Duodenal mucosa (tissue), 2 donors: ENCODE measurements around the gene C2CD2L.

Experiments used
- H3K27ac ChIP-seq: one replicate; pipeline ENCODE4 v1.7.0; 2013; ENCODE audit warnings: low read depth, low read length
- H3K27me3 ChIP-seq, 2 donors: one replicate each; pipeline ENCODE4 v1.7.0; 2013; ENCODE audit warnings: low read length in 2 of 2, control low read depth in 1 of 2; ENCODE audit not compliant: insufficient read depth in 2 of 2, control insufficient read depth in 1 of 2
- H3K36me3 ChIP-seq, 2 donors: one replicate each; pipeline ENCODE4 v1.7.0; 2013; ENCODE audit warnings: low read length in 2 of 2, control low read depth in 1 of 2; ENCODE audit not compliant: insufficient read depth in 2 of 2, control insufficient read depth in 1 of 2
- H3K4me1 ChIP-seq, 2 donors: one replicate each; pipeline ENCODE4 v1.7.0; 2013; ENCODE audit warnings: low read length in 2 of 2, control low read depth in 1 of 2; ENCODE audit not compliant: insufficient read depth in 2 of 2, control insufficient read depth in 1 of 2
- H3K4me3 ChIP-seq, 2 donors: one replicate each; pipeline ENCODE4 v1.7.0; 2013; ENCODE audit warnings: low read length in 2 of 2, low read depth in 1 of 2
- H3K9ac ChIP-seq, 2 donors: one replicate each; pipeline ENCODE4 v1.7.0; 2013; ENCODE audit warnings: low read length in 2 of 2, low read depth in 1 of 2
- H3K9me3 ChIP-seq, 2 donors: one replicate each; pipeline ENCODE4 v1.7.0; 2013; ENCODE audit warnings: low read length in 2 of 2, control low read depth in 1 of 2; ENCODE audit not compliant: control insufficient read depth in 1 of 2

Gene C2CD2L

DNA sequence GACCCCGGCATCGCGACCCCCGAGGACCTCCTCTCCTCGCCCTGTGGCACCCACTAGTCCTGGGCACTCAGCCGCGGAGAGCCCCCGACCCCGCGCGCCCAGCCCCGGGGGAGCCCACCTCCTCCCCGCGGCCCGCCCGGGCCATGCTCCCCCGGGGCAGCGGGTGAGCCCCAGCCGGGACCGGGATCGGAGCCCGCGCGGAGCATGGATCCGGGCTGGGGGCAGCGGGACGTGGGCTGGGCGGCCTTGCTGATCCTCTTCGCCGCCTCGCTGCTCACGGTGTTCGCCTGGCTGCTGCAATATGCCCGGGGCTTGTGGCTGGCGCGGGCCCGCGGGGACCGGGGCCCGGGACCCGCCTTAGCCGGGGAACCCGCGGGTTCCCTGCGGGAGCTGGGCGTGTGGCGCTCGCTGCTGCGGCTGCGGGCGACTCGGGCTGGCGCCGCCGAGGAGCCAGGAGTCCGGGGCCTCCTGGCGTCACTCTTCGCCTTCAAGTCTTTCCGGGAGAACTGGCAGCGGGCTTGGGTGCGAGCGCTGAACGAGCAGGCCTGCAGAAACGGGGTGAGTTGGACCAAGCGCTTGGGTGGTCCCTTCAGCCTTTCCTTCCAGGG lies 498 bp downstream of the C2CD2L start:
- H3K4me3 ChIP-seq = peak overlapping the region; percentile 75 to 94
- H3K4me1 ChIP-seq = peaks cover 23 to 45% of the 10 kb centered on the region in 2 donors
- H3K9me3 ChIP-seq = no peaks in the 10 kb centered on the region
- H3K9ac ChIP-seq = peak overlapping the region; percentile 69 to 88
- H3K27ac ChIP-seq = peak overlapping the region; percentile 48
- H3K36me3 ChIP-seq = peaks cover 21 to 25% of the 10 kb centered on the region in 2 donors
- no peaks in the 10 kb centered on the region for H3K27me3 ChIP-seq

GRCh38 chr11:119108146-119108856 lies 1.2 kb downstream of the C2CD2L start:
- peaks cover 23 to 39% of the 10 kb centered on the region in 2 donors for H3K4me1 ChIP-seq
- H3K36me3 ChIP-seq = peaks cover 22 to 30% of the 10 kb centered on the region in 2 donors
- H3K4me3 ChIP-seq = peak overlapping the region; percentile 75 to 94
- peak overlapping the region; percentile 48 for H3K27ac ChIP-seq
- H3K9ac ChIP-seq = peak overlapping the region; percentile 69 to 88
- no peaks in the 10 kb centered on the region for H3K9me3 ChIP-seq
- H3K27me3 ChIP-seq = no peaks in the 10 kb centered on the region

DNA sequence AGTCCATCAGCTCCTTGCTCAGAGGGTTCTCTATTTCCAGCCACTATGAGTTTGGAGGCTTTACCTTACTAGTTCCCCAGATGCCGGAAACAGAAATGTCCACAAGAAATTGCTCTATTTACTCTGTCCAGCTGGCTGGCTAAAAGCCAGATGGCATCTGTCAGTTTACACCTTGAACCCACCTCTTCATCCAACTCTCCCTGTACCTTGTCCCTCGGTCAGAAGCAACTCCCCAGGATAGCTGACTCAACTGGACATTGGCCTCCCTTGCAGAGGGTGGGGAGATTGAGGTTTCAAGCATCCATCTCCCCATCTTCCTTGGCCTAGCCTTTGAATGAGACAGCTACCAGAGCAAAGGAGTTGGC lies 1.7 kb downstream of the C2CD2L start:
- H3K9me3 ChIP-seq = no peaks in the 10 kb centered on the region
- H3K36me3 ChIP-seq = peaks cover 26 to 35% of the 10 kb centered on the region in 2 donors
- peak overlapping the region in 1 of 2 donors; percentile 69 for H3K9ac ChIP-seq
- peak overlapping the region; percentile 75 to 94 for H3K4me3 ChIP-seq
- H3K27ac ChIP-seq = no peak overlapping the region
- H3K4me1 ChIP-seq = peaks cover 23 to 36% of the 10 kb centered on the region in 2 donors
- H3K27me3 ChIP-seq = no peaks in the 10 kb centered on the region

GRCh38 chr11:119109843-119110242 lies 2.7 kb downstream of the C2CD2L start:
- Histone ChIP-seq H3K27me3 (no peaks in the 10 kb centered on the region), H3K27ac (no peak overlapping the region), H3K36me3 (peaks cover 31 to 45% of the 10 kb centered on the region in 2 donors), H3K9me3 (no peaks in the 10 kb centered on the region), H3K4me1 (peaks cover 23 to 36% of the 10 kb centered on the region in 2 donors), H3K4me3 (no peak overlapping the region), H3K9ac (no peak overlapping the region)

- no peak overlapping the region for H3K9ac ChIP-seq
- peaks cover 32 to 48% of the 10 kb centered on the region in 2 donors for H3K36me3 ChIP-seq
Observed at GRCh38 chr11:119110439-119110838, 3.3 kb downstream of the C2CD2L start.

DNA sequence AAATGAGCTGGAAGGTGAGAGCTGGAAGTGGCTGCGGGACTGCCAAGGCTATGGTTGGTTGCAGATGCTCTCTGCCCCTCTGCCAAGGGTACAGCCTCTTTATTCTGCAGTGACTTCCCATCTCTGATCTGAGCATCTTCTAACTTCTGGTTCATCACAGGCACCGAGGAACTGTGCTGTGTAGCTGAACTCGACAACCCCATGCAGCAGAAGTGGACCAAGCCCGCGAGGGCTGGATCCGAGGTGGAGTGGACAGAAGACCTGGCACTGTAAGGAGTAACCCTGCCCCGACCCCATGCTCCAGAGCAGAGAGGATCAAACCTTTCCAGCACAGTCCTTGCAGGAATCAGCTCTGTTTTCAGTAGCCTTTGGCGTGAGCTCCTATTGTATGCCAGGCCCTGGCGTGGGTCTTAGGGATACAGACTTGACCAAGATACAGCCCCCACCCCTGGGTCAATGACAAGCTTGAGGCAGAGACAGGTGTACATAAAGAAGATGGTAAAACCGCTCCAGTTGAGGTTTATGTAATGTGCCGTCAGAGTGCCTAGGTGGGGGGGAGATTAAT lies 4.3 kb downstream of the C2CD2L start:
- H3K9me3 ChIP-seq = no peaks in the 10 kb centered on the region
- peaks cover 20 to 32% of the 10 kb centered on the region in 2 donors for H3K4me1 ChIP-seq
- no peak overlapping the region for H3K9ac ChIP-seq
- no peak overlapping the region for H3K4me3 ChIP-seq
- no peaks in the 10 kb centered on the region for H3K27me3 ChIP-seq
- H3K36me3 ChIP-seq = peaks cover 34 to 57% of the 10 kb centered on the region in 2 donors
- H3K27ac ChIP-seq = no peak overlapping the region

More at GRCh38 chr11:119110439-119110838, 3.3 kb downstream of the C2CD2L start:
- Histone ChIP-seq H3K4me3 (no peak overlapping the region), H3K27me3 (no peaks in the 10 kb centered on the region), H3K9me3 (no peaks in the 10 kb centered on the region), H3K27ac (no peak overlapping the region), H3K4me1 (peaks cover 23 to 36% of the 10 kb centered on the region in 2 donors)

GRCh38 chr11:119112314-119113020 lies 5.3 kb downstream of the C2CD2L start:
- Histone ChIP-seq H3K36me3 (peaks cover 39 to 67% of the 10 kb centered on the region in 2 donors), H3K27me3 (no peaks in the 10 kb centered on the region), H3K9me3 (no peaks in the 10 kb centered on the region), H3K9ac (no peak overlapping the region), H3K4me1 (peaks cover 15 to 27% of the 10 kb centered on the region in 2 donors), H3K27ac (no peak overlapping the region), H3K4me3 (no peak overlapping the region)

- H3K27me3 ChIP-seq = no peaks in the 10 kb centered on the region
- peaks cover 9 to 19% of the 10 kb centered on the region in 2 donors for H3K4me1 ChIP-seq
- H3K4me3 ChIP-seq = no peak overlapping the region
- no peak overlapping the region for H3K9ac ChIP-seq
- peaks cover 40 to 71% of the 10 kb centered on the region in 2 donors for H3K36me3 ChIP-seq
- no peak overlapping the region for H3K27ac ChIP-seq
- no peaks in the 10 kb centered on the region for H3K9me3 ChIP-seq
Observed at GRCh38 chr11:119113716-119114115, 6.6 kb downstream of the C2CD2L start.

- Histone ChIP-seq H3K27ac (no peak overlapping the region), H3K4me1 (peaks cover 2 to 13% of the 10 kb centered on the region in 2 donors), H3K9me3 (no peaks in the 10 kb centered on the region), H3K4me3 (no peak overlapping the region), H3K36me3 (peaks cover 40 to 71% of the 10 kb centered on the region in 2 donors), H3K27me3 (no peaks in the 10 kb centered on the region), H3K9ac (no peak overlapping the region)
Observed at GRCh38 chr11:119114351-119114750, 7.2 kb downstream of the C2CD2L start.
